Dermis microvascular lymphatic vessel endothelial cell (primary cell): ENCODE data around the gene EIF3K. TPM values are rescaled to one million over a fixed set of nuclear protein-coding genes. Genes with fewer than 3 reads are reported as not detected.
"Not testable (repeated sequence)": the region's sequence is repeated elsewhere in the genome, so short reads cannot be mapped to it uniquely, and the experiment has no call there.

Source experiments
- DNase-seq, 2 donors: peaks; one replicate each; pipeline versions ENCODE4 v3.0.0 to v3.0.0-alpha.2; 2010; ENCODE audit warnings: low read depth in 2 of 2
- total RNA-seq: library from RNA; depleted of rRNA; stranded (reverse); fragments of >200 nt; gene quantifications from 2 replicates; pipeline ENCODE4 v1.2.1, GENCODE V29; 2014

EIF3K gene
- 329 and 443 TPM in 2 replicates for total RNA-seq

GRCh38 chr19:38618590-38619360, at the start of gene EIF3K:
TSS of gene EIF3K (plus strand) at chr19:38619188. CDS start at chr19:38619269, 81 bp downstream.
- DNase-seq: peak; percentile 97 to 99

- no peak for DNase-seq
Observed at GRCh38 chr19:38569368-38569983, 49.5 kb upstream of the EIF3K start.

- no peak for DNase-seq
Observed at GRCh38 chr19:38571682-38572081, 47.3 kb upstream of the EIF3K start.

- no peak for DNase-seq
Observed at GRCh38 chr19:38577826-38578225, 41.2 kb upstream of the EIF3K start.

- DNase-seq: not testable (repeated sequence)
Observed at GRCh38 chr19:38579304-38579703, 39.7 kb upstream of the EIF3K start.

GRCh38 chr19:38580080-38580479, 38.9 kb upstream of the EIF3K start:
- DNase-seq: no peak

GRCh38 chr19:38583219-38583984, 35.6 kb upstream of the EIF3K start:
- no peak for DNase-seq

GRCh38 chr19:38583985-38584305, 35.0 kb upstream of the EIF3K start:
- no peak for DNase-seq

GRCh38 chr19:38587562-38587961, 31.4 kb upstream of the EIF3K start:
- no peak for DNase-seq

- no peak for DNase-seq
Observed at GRCh38 chr19:38588041-38588440, 30.9 kb upstream of the EIF3K start.

GRCh38 chr19:38592940-38593339, 26.0 kb upstream of the EIF3K start:
- no peak for DNase-seq

GRCh38 chr19:38596057-38596981, 22.7 kb upstream of the EIF3K start:
- peak in 1 of 2 donors; percentile 17 for DNase-seq

- no peak for DNase-seq
Observed at GRCh38 chr19:38597075-38597474, 21.9 kb upstream of the EIF3K start.

GRCh38 chr19:38599722-38600121, 19.3 kb upstream of the EIF3K start:
- no peak for DNase-seq

GRCh38 chr19:38602856-38603255, 16.1 kb upstream of the EIF3K start:
- not testable (repeated sequence) for DNase-seq

- DNase-seq: no peak
Observed at GRCh38 chr19:38606131-38606530, 12.9 kb upstream of the EIF3K start.

- no peak for DNase-seq
Observed at GRCh38 chr19:38614289-38614688, 4.7 kb upstream of the EIF3K start.

GRCh38 chr19:38615007-38615581, 3.9 kb upstream of the EIF3K start:
- no peak for DNase-seq

- no peak for DNase-seq
Observed at GRCh38 chr19:38616265-38616664, 2.7 kb upstream of the EIF3K start.

GRCh38 chr19:38617283-38617763, 1.7 kb upstream of the EIF3K start:
- DNase-seq: no peak
